H1 (cell line): ENCODE measurements around the gene CASK. TPM values are rescaled to one million over a fixed set of nuclear protein-coding genes. Genes with fewer than 3 reads are reported as not detected.

Source experiments
- CTCF ChIA-PET: fragments of 300-600 bp; sonication (Branson Sonifier 250); formaldehyde crosslinking; loops from one replicate; lab custom pipeline; 2021; ENCODE audit not compliant: partially characterized antibody; lab: Charles Lee
- POLR2A ChIA-PET: fragments of 300-600 bp; sonication (Branson Sonifier 250); formaldehyde crosslinking; loops from one replicate; lab custom pipeline; 2021; ENCODE audit warnings: inconsistent platforms; ENCODE audit not compliant: partially characterized antibody; lab: Charles Lee
- DNase-seq, 2 experiments: peaks; one replicate each; pipeline versions ENCODE4 v3.0.0 to v3.0.0-alpha.2; 2010 to 2022; ENCODE audit warnings: low spot score in 2 of 2, low read depth in 1 of 2, mixed read lengths in 1 of 2
- FAIRE-seq: peaks from 2 replicates; lab custom pipeline; 2011; peaks lifted over from hg19 to GRCh38; lab: Jason Lieb, UNC
- H2AFZ ChIP-seq: 2 replicates; pipeline ENCODE4 v1.8.1; 2012; ENCODE audit warnings: low read length, inconsistent platforms
- H2AK5ac ChIP-seq: 2 replicates; pipeline ENCODE4 v1.6.1; 2013; ENCODE audit warnings: low read depth, low read length
- H2BK120ac ChIP-seq: replicated peaks from 2 replicates; pipeline ENCODE3; 2013; ENCODE audit warnings: low read depth, low read length, inconsistent platforms
- H2BK12ac ChIP-seq: 2 replicates; pipeline ENCODE4 v1.6.1; 2013; ENCODE audit warnings: low read depth, low read length
- H2BK15ac ChIP-seq: 2 replicates; pipeline ENCODE4 v1.6.1; 2013; ENCODE audit warnings: low read length
- H2BK20ac ChIP-seq: 2 replicates; pipeline ENCODE4 v1.6.1; 2013; ENCODE audit warnings: low read length
- H2BK5ac ChIP-seq: 2 replicates; pipeline ENCODE4 v1.6.1; 2013; ENCODE audit warnings: low read depth, low read length
- H3K14ac ChIP-seq: 2 replicates; pipeline ENCODE4 v1.6.1; 2013; ENCODE audit warnings: inconsistent platforms; ENCODE audit not compliant: insufficient read length
- H3K18ac ChIP-seq: 2 replicates; pipeline ENCODE4 v1.6.1; 2013; ENCODE audit warnings: low read length; ENCODE audit errors: extremely low read depth
- H3K23ac ChIP-seq: 2 replicates; pipeline ENCODE4 v1.6.1; 2013; ENCODE audit warnings: inconsistent platforms; ENCODE audit not compliant: insufficient read length
- H3K23me2 ChIP-seq: 2 replicates; pipeline ENCODE4 v1.6.1; 2013; ENCODE audit warnings: low read depth, low read length
- H3K27ac ChIP-seq: 2 replicates; pipeline ENCODE4 v1.6.1; 2011; ENCODE audit warnings: low read depth, low read length, inconsistent platforms
- H3K27me3 ChIP-seq, 4 experiments: replicated peaks in 1 of 4; 1 replicate in 1 of 4; 2 replicates in 3 of 4; pipeline versions ENCODE4 v1.6.1 to v1.8.1; 2011 to 2013; ENCODE audit warnings: low read length in 3 of 4, mild to moderate bottlenecking in 3 of 4, inconsistent platforms in 2 of 4, mixed read lengths in 2 of 4, moderate library complexity in 1 of 4; ENCODE audit not compliant: control insufficient read depth in 3 of 4, insufficient read depth in 3 of 4; ENCODE audit errors: extremely low read depth in 1 of 4
- H3K36me3 ChIP-seq, 4 experiments: 2 replicates each; pipeline versions ENCODE4 v1.6.1 to v1.8.1; 2011 to 2013; ENCODE audit warnings: mild to moderate bottlenecking in 4 of 4, low read length in 3 of 4, moderate library complexity in 2 of 4, control low read depth in 1 of 4, inconsistent platforms in 1 of 4; ENCODE audit not compliant: insufficient read depth in 4 of 4, control insufficient read depth in 2 of 4
- H3K4ac ChIP-seq: replicated peaks from 2 replicates; pipeline ENCODE3; 2013; ENCODE audit warnings: low read length, low read depth, mixed read lengths, inconsistent platforms; ENCODE audit not compliant: insufficient read length
- H3K4me1 ChIP-seq, 4 experiments: replicated peaks in 1 of 4; 1 replicate in 1 of 4; 2 replicates in 3 of 4; pipeline versions ENCODE4 v1.6.1 to v1.8.1; 2011 to 2013; ENCODE audit warnings: low read length in 3 of 4, inconsistent platforms in 2 of 4, mixed read lengths in 1 of 4; ENCODE audit not compliant: insufficient read depth in 4 of 4, control insufficient read depth in 3 of 4
- H3K4me2 ChIP-seq, 2 experiments: 2 replicates each; pipeline versions ENCODE4 v1.6.1 to v1.8.1; 2011 to 2013; ENCODE audit warnings: low read depth in 2 of 2, low read length in 2 of 2, control low read depth in 1 of 2, inconsistent platforms in 1 of 2, mild to moderate bottlenecking in 1 of 2; ENCODE audit not compliant: insufficient read depth in 1 of 2
- H3K4me3 ChIP-seq, 4 experiments: fragments of 200-600, 300-600 bp in 1 of 4; sonication (generic), shearing (Covaris generic), sonication (Bioruptor Twin) in 1 of 4; 2 replicates each; pipeline versions ENCODE4 v1.5.1 to v1.8.1; 2011 to 2016; ENCODE audit warnings: low read length in 4 of 4, low read depth in 3 of 4, control low read depth in 2 of 4, inconsistent platforms in 2 of 4, mild to moderate bottlenecking in 2 of 4, mixed read lengths in 1 of 4, moderate library complexity in 1 of 4; ENCODE audit not compliant: insufficient read depth in 2 of 4; ENCODE audit errors: extremely low read depth in 1 of 4
- H3K56ac ChIP-seq: replicated peaks from 2 replicates; pipeline ENCODE3; 2013; ENCODE audit warnings: low read depth, mild to moderate bottlenecking, mixed read lengths, low read length, inconsistent platforms; ENCODE audit not compliant: insufficient read length
- H3K79me1 ChIP-seq: 2 replicates; pipeline ENCODE4 v1.6.1; 2013; ENCODE audit warnings: low read depth, low read length, control low read depth
- H3K79me2 ChIP-seq, 2 experiments: 2 replicates each; pipeline versions ENCODE4 v1.6.1 to v1.8.1; 2012 to 2013; ENCODE audit warnings: low read length in 2 of 2, mild to moderate bottlenecking in 2 of 2, inconsistent platforms in 1 of 2; ENCODE audit not compliant: insufficient read depth in 2 of 2, control insufficient read depth in 1 of 2
- H3K9ac ChIP-seq, 4 experiments: replicated peaks in 1 of 4; 1 replicate in 1 of 4; 2 replicates in 3 of 4; pipeline versions ENCODE4 v1.6.1 to v1.8.1; 2011 to 2013; ENCODE audit warnings: low read depth in 3 of 4, low read length in 3 of 4, control low read depth in 2 of 4, mild to moderate bottlenecking in 2 of 4, moderate library complexity in 2 of 4, inconsistent platforms in 1 of 4; ENCODE audit errors: extremely low read depth in 1 of 4
- H3K9me3 ChIP-seq, 2 experiments: 2 replicates each; pipeline versions ENCODE4 v1.6.1 to v1.8.1; 2012 to 2013; ENCODE audit warnings: mild to moderate bottlenecking in 2 of 2, moderate library complexity in 2 of 2, control low read depth in 1 of 2, inconsistent platforms in 1 of 2, low read depth in 1 of 2, low read length in 1 of 2, mixed read lengths in 1 of 2; ENCODE audit not compliant: insufficient read depth in 2 of 2
- H4K20me1 ChIP-seq, 2 experiments: replicated peaks in 1 of 2; 2 replicates each; pipeline versions ENCODE3 to v1.8.1; 2011 to 2013; ENCODE audit warnings: inconsistent platforms in 2 of 2, low read length in 2 of 2, mild to moderate bottlenecking in 1 of 2; ENCODE audit not compliant: insufficient read depth in 2 of 2, control insufficient read depth in 1 of 2
- H4K5ac ChIP-seq: 2 replicates; pipeline ENCODE4 v1.6.1; 2013; ENCODE audit warnings: low read length, low read depth, mixed read lengths, inconsistent platforms; ENCODE audit not compliant: insufficient read length
- H4K8ac ChIP-seq: 2 replicates; pipeline ENCODE4 v1.8.0; 2013; ENCODE audit warnings: mild to moderate bottlenecking, moderate library complexity, low read length, inconsistent platforms; ENCODE audit not compliant: insufficient read depth; ENCODE audit errors: extremely low read depth
- H4K91ac ChIP-seq: replicated peaks from 2 replicates; pipeline ENCODE3; 2013; ENCODE audit warnings: low read length, mixed read lengths, inconsistent platforms; ENCODE audit not compliant: insufficient read length
- KDM1A ChIP-seq: fragments of 200-600, 300-600 bp; sonication (generic); IDR thresholded peaks from 2 replicates; pipeline ENCODE4 v1.7.1; 2016; ENCODE audit warnings: mild to moderate bottlenecking, low read length, borderline replicate concordance
- WGBS, 2 experiments: shearing (Covaris generic) in 1 of 2; methylation state at CpG; one replicate each; pipeline versions ENCODE4 v1.1.6 to v1.1.7; 2013 to 2015; ENCODE audit warnings: low lambda C conversion rate in 2 of 2, mixed read lengths in 2 of 2, inconsistent platforms in 1 of 2, low coverage in 1 of 2, missing lambda C conversion rate in 1 of 2; ENCODE audit not compliant: insufficient replicate concordance in 2 of 2, insufficient coverage in 1 of 2, insufficient read length in 1 of 2; ENCODE audit errors: extremely low coverage in 1 of 2, missing lambda C conversion rate in 1 of 2; 5-methylcytosine and 5-hydroxymethylcytosine counted together
- polyA plus RNA-seq, 7 experiments: library from polyadenylated mRNA; depleted of rRNA in 3 of 7; stranded (reverse) in 5 of 7; unstranded in 2 of 7; fragments of >200 nt in 5 of 7; fragments of 200-250 nt in 2 of 7; gene quantifications; 1 replicate in 5 of 7; 2 replicates in 1 of 7; 4 replicates in 1 of 7; pipeline versions ENCODE4 v1.2.1 to v1.2.3, GENCODE V29; 2011 to 2013; ENCODE audit warnings: missing spikeins in 2 of 7, mixed read lengths in 2 of 7
- total RNA-seq: library from RNA; stranded (reverse); fragmentation: NEBNext Ultra II Directional; extraction: Animal tissue kit (Norgen Biotek cat#: 25700); gene quantifications from 2 replicates; pipeline ENCODE4 v1.2.1, GENCODE V29; 2021

Gene CASK
- total and polyA plus RNA-seq, 2 of the 8 experiments (the other 6 are each of a cell fraction or from before 2014, with no cell fraction given) = 21.6 to 55.1 TPM

- H2BK12ac ChIP-seq = no peak overlapping the region
- no peak overlapping the region for H3K27ac ChIP-seq
- no peak overlapping the region for H3K4ac ChIP-seq
- peaks cover 0 to 13% (median 3%) of the 10 kb centered on the region in 4 experiments; a peak in 4 of 7 replicates for H3K4me1 ChIP-seq
- no peaks in the 10 kb centered on the region for H3K79me2 ChIP-seq
- H3K23ac ChIP-seq = no peak overlapping the region
- H3K9me3 ChIP-seq = no peaks in the 10 kb centered on the region
- no peak overlapping the region for H3K18ac ChIP-seq
- DNase-seq (no peak), FAIRE-seq (no peak)
- no peak overlapping the region for H3K9ac ChIP-seq
- no peaks in the 10 kb centered on the region for H4K20me1 ChIP-seq
- WGBS, 2 experiments = 96% methylated on average over 3 of the region's 3 CpGs; no CpG with 5 or more reads in 1 of the 2 experiments
- no peak overlapping the region for H3K56ac ChIP-seq
- no peak for TF ChIP-seq KDM1A
- H3K14ac ChIP-seq = no peak overlapping the region
- no peak overlapping the region for H2AK5ac ChIP-seq
- CTCF ChIA-PET = no interaction called here
- H2BK120ac ChIP-seq = no peak overlapping the region
- no peaks in the 10 kb centered on the region for H3K27me3 ChIP-seq
- H3K4me3 ChIP-seq = no peak overlapping the region
- no peaks in the 10 kb centered on the region for H3K23me2 ChIP-seq
- no peak overlapping the region for H2BK15ac ChIP-seq
- H3K4me2 ChIP-seq = no peak overlapping the region
- no peak overlapping the region for H4K91ac ChIP-seq
- no peak overlapping the region for H2AFZ ChIP-seq
- POLR2A ChIA-PET = no interaction called here
- no peaks in the 10 kb centered on the region for H3K36me3 ChIP-seq
- no peak overlapping the region for H2BK20ac ChIP-seq
- no peaks in the 10 kb centered on the region for H3K79me1 ChIP-seq
- no peak overlapping the region for H2BK5ac ChIP-seq
- no peak overlapping the region for H4K5ac ChIP-seq
- no peak overlapping the region for H4K8ac ChIP-seq
Observed at GRCh38 chrX:41722214-41722613, 201.1 kb downstream of the CASK start.
